K562 (cell line): Measurements from ENCODE around the gene SRRT. TPM values are rescaled to one million over a fixed set of nuclear protein-coding genes. Genes with fewer than 3 reads are reported as not detected.

Source experiments
- ATAC-seq: fragments of 200-7000 bp; cut with Tn5 transposase; 3 replicates; pipeline ENCODE4 v1.9.1; 2020; ENCODE audit warnings: moderate library complexity
- BruUV-seq: library from RNA; stranded (reverse); fragments of 400-500 nt; replicated peaks from 2 replicates; lab custom pipeline; 2021; lab: Mats Ljungman, UMichigan
- CTCF ChIA-PET: fragments of 300-600 bp; formaldehyde crosslinking; extraction: SDS; loops from one replicate; lab custom pipeline; 2021; ENCODE audit warnings: low intra/inter-chr PET ratio; lab: Yijun Ruan, JAX
- POLR2A ChIA-PET: fragments of 300-600, 350-650 bp; sonication (Branson Sonifier 250); formaldehyde crosslinking; extraction: SDS; loops from one replicate; lab custom pipeline; 2021; ENCODE audit warnings: antibody characterized with exemption, inconsistent platforms; lab: Yijun Ruan, JAX
- DNase-seq, 4 experiments: peaks; one replicate each; pipeline versions ENCODE4 v3.0.0 to v3.0.0-alpha.2; 2011 to 2018; ENCODE audit warnings: low spot score in 3 of 4, mixed read lengths in 3 of 4; ENCODE audit errors: extremely low read depth in 1 of 4
- FAIRE-seq: peaks from 2 replicates; lab custom pipeline; 2011; peaks lifted over from hg19 to GRCh38; lab: Jason Lieb, UNC
- H2AFZ ChIP-seq: 2 replicates; pipeline ENCODE4 v1.6.0; 2011; ENCODE audit warnings: low read depth, low read length, control low read depth, inconsistent platforms
- H3K27ac ChIP-seq: fragments of 200-600 bp; 3 replicates; pipeline ENCODE4 v1.8.0; 2011; ENCODE audit warnings: low read depth, mild to moderate bottlenecking, control low read depth, inconsistent platforms, low read length, moderate library complexity, mixed read lengths; ENCODE audit errors: extremely low read depth
- H3K27me3 ChIP-seq, 2 experiments: fragments of 300-600 bp in 1 of 2; 2 replicates in 1 of 2; 3 replicates in 1 of 2; pipeline versions ENCODE4 v1.6.0 to v1.8.0; 2011; ENCODE audit warnings: inconsistent platforms in 2 of 2, low read length in 2 of 2, mild to moderate bottlenecking in 1 of 2, mixed read lengths in 1 of 2, moderate library complexity in 1 of 2; ENCODE audit not compliant: control insufficient read depth in 2 of 2, insufficient read depth in 2 of 2
- H3K36me3 ChIP-seq: fragments of 300-600 bp; 3 replicates; pipeline ENCODE4 v1.8.0; 2011; ENCODE audit warnings: mild to moderate bottlenecking, low read length, inconsistent platforms; ENCODE audit not compliant: control insufficient read depth, insufficient read depth
- H3K4me1 ChIP-seq, 2 experiments: fragments of 200-600 bp in 1 of 2; replicated peaks in 1 of 2; 2 replicates in 1 of 2; 3 replicates in 1 of 2; pipeline versions ENCODE4 v1.5.1 to v1.8.0; 2011; ENCODE audit warnings: inconsistent platforms in 2 of 2, low read length in 2 of 2, mild to moderate bottlenecking in 1 of 2, mixed read lengths in 1 of 2, moderate library complexity in 1 of 2; ENCODE audit not compliant: control insufficient read depth in 2 of 2, insufficient read depth in 2 of 2
- H3K4me2 ChIP-seq: 2 replicates; pipeline ENCODE4 v1.6.1; 2011; ENCODE audit warnings: low read length, control low read depth, inconsistent platforms, mixed read lengths; ENCODE audit not compliant: insufficient read depth
- H3K4me3 ChIP-seq: fragments of 200-600 bp; sonication (generic), shearing (Covaris generic); 2 replicates; pipeline ENCODE4 v1.5.1; 2016; ENCODE audit warnings: control low read depth, inconsistent platforms
- H3K79me2 ChIP-seq: fragments of 200-600 bp; 3 replicates; pipeline ENCODE4 v1.8.0; 2011; ENCODE audit warnings: low read length, inconsistent platforms; ENCODE audit not compliant: control insufficient read depth, insufficient read depth
- H3K9ac ChIP-seq, 2 experiments: 2 replicates each; pipeline versions ENCODE4 v1.6.0 to v1.6.1; 2011; ENCODE audit warnings: low read depth in 2 of 2, low read length in 2 of 2, control low read depth in 1 of 2, inconsistent platforms in 1 of 2, mild to moderate bottlenecking in 1 of 2, mixed read lengths in 1 of 2; ENCODE audit not compliant: insufficient read depth in 1 of 2
- H3K9me1 ChIP-seq: one replicate; pipeline ENCODE4 v1.6.0; 2011; ENCODE audit warnings: inconsistent platforms, mild to moderate bottlenecking, low read length, moderate library complexity; ENCODE audit not compliant: control insufficient read depth, insufficient read depth
- H3K9me3 ChIP-seq: replicated peaks from 2 replicates; pipeline ENCODE4 v1.5.1; 2011; ENCODE audit warnings: low read depth, low read length, inconsistent platforms; ENCODE audit not compliant: control insufficient read depth, insufficient read depth
- H4K20me1 ChIP-seq: replicated peaks from 2 replicates; pipeline ENCODE4 v1.6.1; 2011; ENCODE audit warnings: low read length, inconsistent platforms, mixed read lengths; ENCODE audit not compliant: control insufficient read depth, insufficient read depth
- BACH1 ChIP-seq: fragments of 200-800 bp; sonication (Bioruptor generic); IDR thresholded peaks from 2 replicates; pipeline ENCODE4 v1.6.1; 2016; ENCODE audit warnings: missing genetic modification characterization, missing compliant biosample characterization
- RBFOX2 ChIP-seq: fragments of 200-400 bp; formaldehyde crosslinking; IDR thresholded peaks from 2 replicates; pipeline ENCODE4 v1.6.1; 2017; ENCODE audit warnings: low read depth, mild to moderate bottlenecking, low read length, moderate library complexity
- ZNF75A ChIP-seq: fragments of 450-650 bp; formaldehyde crosslinking; IDR thresholded peaks from 2 replicates; pipeline ENCODE4 v1.4.0; 2020; ENCODE audit warnings: mild to moderate bottlenecking
- ZNF766 ChIP-seq: fragments of 200-800 bp; sonication (Bioruptor generic); conservative IDR thresholded peaks from 2 replicates; pipeline ENCODE4 v1.6.1; 2016; ENCODE audit warnings: missing genetic modification characterization, missing compliant biosample characterization
- WGBS: fragments of 100-300 bp; shearing (Covaris generic); methylation state at CpG from one replicate; pipeline ENCODE4 v1.1.6; 2016; ENCODE audit warnings: low coverage, mixed read lengths; ENCODE audit not compliant: insufficient coverage; ENCODE audit errors: missing lambda C conversion rate; 5-methylcytosine and 5-hydroxymethylcytosine counted together
- in situ Hi-C: fragments of 300-500 bp; cut with MboI; formaldehyde crosslinking; loops from 4 replicates; pipeline ENCODE4 v1.15.0; 2018; ENCODE audit warnings: inconsistent platforms, mixed read lengths
- intact Hi-C: fragments of 100-400 bp; cut with micrococcal nuclease; formaldehyde crosslinking; loops from 2 replicates; pipeline ENCODE4 v1.14.2; 2022
- polyA plus RNA-seq, 8 experiments: library from polyadenylated mRNA; depleted of rRNA in 4 of 8; stranded (reverse) in 5 of 8; unstranded in 3 of 8; fragments of >200 nt; fragmentation: Nextera tagmentation in 2 of 8; fragmentation: Illumina TruSeq in 1 of 8; extraction: Ambion mirVana in 2 of 8; extraction: Trizol in 1 of 8; gene quantifications; 2 replicates each; pipeline versions ENCODE4 v1.2.1 to v1.2.3, GENCODE V29; 2011 to 2014; ENCODE audit warnings: inconsistent platforms in 1 of 8, missing spikeins in 1 of 8
- total RNA-seq, 7 experiments: library from RNA; depleted of rRNA in 6 of 7; stranded (reverse); fragments of >200 nt in 6 of 7; fragmentation: Illumina TruSeq in 2 of 7; extraction: Trizol in 2 of 7; gene quantifications; 2 replicates each; pipeline versions ENCODE4 v1.2.1 to v1.2.3, GENCODE V29; 2011 to 2021; ENCODE audit warnings: low replicate concordance in 1 of 7
- TF ChIP-seq, protein P1 (sequence below): fragments of 450-650 bp; IDR thresholded peaks from 2 replicates; pipeline ENCODE4 v1.6.1; 2016; ENCODE audit warnings: antibody characterized with exemption

The SRRT gene
- total and polyA plus RNA-seq, 9 of the 15 experiments (the other 6 are each of a cell fraction or from before 2014, with no cell fraction given): 10.3 to 263 (median 84.4) TPM

DNA sequence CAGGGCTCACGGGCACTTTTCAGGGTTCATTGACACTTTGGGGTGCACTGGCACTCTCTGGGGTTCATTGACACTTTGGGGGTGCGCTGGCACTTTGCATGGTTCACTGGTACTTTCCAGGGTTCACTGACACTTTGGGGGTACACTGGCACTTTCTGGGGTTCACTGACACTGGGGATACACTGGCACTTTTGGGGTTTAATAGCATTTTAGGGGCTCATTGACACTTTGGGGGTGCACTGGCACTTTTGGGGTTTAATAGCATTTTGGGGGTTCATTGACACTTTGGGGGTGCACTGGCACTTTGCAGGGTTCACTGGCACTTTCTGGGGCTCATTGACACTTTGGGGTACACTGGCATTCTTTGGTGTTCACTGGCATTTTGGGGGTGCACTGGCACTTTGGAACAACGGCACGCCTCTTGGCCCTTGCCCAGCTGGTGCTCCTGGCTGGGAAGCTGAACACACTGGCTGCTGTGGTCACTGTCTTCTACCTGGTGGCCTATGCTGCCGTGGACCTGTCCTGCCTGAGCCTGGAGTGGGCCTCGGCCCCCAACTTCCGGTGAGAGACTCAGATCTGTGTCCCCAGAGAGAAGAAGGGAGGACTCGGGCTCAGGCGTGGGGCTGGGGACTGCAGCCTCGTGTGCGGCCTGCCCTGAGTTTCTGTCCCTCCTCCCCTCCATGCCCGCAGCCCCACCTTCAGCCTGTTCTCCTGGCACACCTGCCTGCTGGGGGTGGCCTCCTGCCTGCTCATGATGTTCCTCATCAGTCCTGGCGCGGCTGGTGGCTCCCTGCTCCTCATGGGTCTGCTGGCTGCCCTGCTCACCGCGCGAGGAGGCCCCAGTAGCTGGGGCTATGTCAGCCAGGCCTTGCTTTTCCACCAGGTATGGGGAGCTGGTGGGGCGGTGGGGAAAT lies 13.9 kb upstream of the SRRT start:
- in situ Hi-C loops (no loop called here), intact Hi-C loops (no loop called here)
- Histone ChIP-seq H3K9me1 (no peaks in the 10 kb centered on the region), H2AFZ (no peak overlapping the region), H3K9ac (peak overlapping the region in 1 of 2 experiments; percentile 82; a peak in 2 of 4 replicates), H3K4me3 (no peak overlapping the region), H3K79me2 (no peaks in the 10 kb centered on the region), H3K27me3 (no peaks in the 10 kb centered on the region; a peak in 1 of 5 replicates), H3K4me1 (peaks cover 5 to 33% of the 10 kb centered on the region in 2 experiments; a peak in 3 of 5 replicates), H3K9me3 (no peaks in the 10 kb centered on the region), H3K36me3 (peaks cover 29% of the 10 kb centered on the region; the same call in 2 of the 3 replicates), H3K4me2 (no peak overlapping the region), H3K27ac (no peak overlapping the region), H4K20me1 (no peaks in the 10 kb centered on the region)
- DNase-seq (no peak), FAIRE-seq (no peak), ATAC-seq (no peak)
- 96% methylated on average over 12 of the region's 18 CpGs for WGBS
- 0 out of 2 replicates have a peak, but pooled peaks have one; percentile 6 for TF ChIP-seq RBFOX2
- TF ChIP-seq, protein P1, sequence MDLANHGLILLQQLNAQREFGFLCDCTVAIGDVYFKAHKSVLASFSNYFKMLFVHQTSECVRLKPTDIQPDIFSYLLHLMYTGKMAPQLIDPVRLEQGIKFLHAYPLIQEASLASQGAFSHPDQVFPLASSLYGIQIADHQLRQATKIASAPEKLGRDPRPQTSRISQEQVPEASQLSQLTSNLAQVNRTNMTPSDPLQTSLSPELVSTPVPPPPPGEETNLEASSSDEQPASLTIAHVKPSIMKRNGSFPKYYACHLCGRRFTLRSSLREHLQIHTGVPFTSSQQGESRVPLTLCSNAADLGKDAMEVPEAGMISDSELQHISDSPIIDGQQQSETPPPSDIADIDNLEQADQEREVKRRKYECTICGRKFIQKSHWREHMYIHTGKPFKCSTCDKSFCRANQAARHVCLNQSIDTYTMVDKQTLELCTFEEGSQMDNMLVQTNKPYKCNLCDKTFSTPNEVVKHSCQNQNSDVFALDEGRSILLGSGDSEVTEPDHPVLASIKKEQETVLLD: peak; percentile 18; the same call in 1 of the 2 replicates
- TF ChIP-seq ZNF766: no peak
- no peak for TF ChIP-seq ZNF75A (CRISPR knock-in tag)
- no peak for TF ChIP-seq BACH1
- no TSS peak for BruUV-seq
- ChIA-PET POLR2A (interaction anchor here (1.1 to 1.4 kb wide), 2 partner anchors 9 to 14 kb away, joined by 3 to 5 read pairs; partner anchors contain the start of genes SLC12A9 and SRRT), CTCF (no interaction called here)
